ENCODE results near the gene KLHL22.

The KLHL22 gene

GRCh38 chr22:20446383-20446970, 49.1 kb downstream of the KLHL22 start:
- no peak for DNase-seq (ENCODE audit: low read depth, low spot score)

GRCh38 chr22:20444325-20444724, 51.3 kb downstream of the KLHL22 start:
- DNase-seq (ENCODE audit: low read depth, low spot score) = no peak

GRCh38 chr22:20442485-20443284, 52.9 kb downstream of the KLHL22 start:
- DNase-seq (ENCODE audit: low read depth, low spot score) = no peak

- no peak for DNase-seq (ENCODE audit: low read depth, low spot score)
Observed at GRCh38 chr22:20441631-20442484, 53.7 kb downstream of the KLHL22 start.

GRCh38 chr22:20440637-20441591, 54.7 kb downstream of the KLHL22 start:
- no peak for DNase-seq (ENCODE audit: low read depth, low spot score)

GRCh38 chr22:20439928-20440575, 55.5 kb downstream of the KLHL22 start:
- no peak for DNase-seq (ENCODE audit: low read depth, low spot score)

- DNase-seq (ENCODE audit: low read depth, low spot score) = no peak
Observed at GRCh38 chr22:20439556-20439927, 56.1 kb downstream of the KLHL22 start.

- DNase-seq (ENCODE audit: low read depth, low spot score) = no peak
Observed at GRCh38 chr22:20438678-20439492, 56.7 kb downstream of the KLHL22 start.

- no peak for DNase-seq (ENCODE audit: low read depth, low spot score)
Observed at GRCh38 chr22:20438427-20438677, 57.2 kb downstream of the KLHL22 start.

- DNase-seq (ENCODE audit: low read depth, low spot score) = no peak
Observed at GRCh38 chr22:20437613-20438426, 57.8 kb downstream of the KLHL22 start, which contains the start of gene SCARF2. TSS of gene SCARF2 (minus strand) at chr22:20437825. CDS start at chr22:20437754, 71 bp downstream.

- no peak for DNase-seq (ENCODE audit: low read depth, low spot score)
Observed at GRCh38 chr22:20436768-20437612, 58.6 kb downstream of the KLHL22 start.

GRCh38 chr22:20436307-20436767, 59.3 kb downstream of the KLHL22 start:
- no peak for DNase-seq (ENCODE audit: low read depth, low spot score)

GRCh38 chr22:20435436-20436306, 59.9 kb downstream of the KLHL22 start:
- no peak for DNase-seq (ENCODE audit: low read depth, low spot score)

- no peak for DNase-seq (ENCODE audit: low read depth, low spot score)
Observed at GRCh38 chr22:20434773-20435172, 60.8 kb downstream of the KLHL22 start.

GRCh38 chr22:20434264-20434751, 61.3 kb downstream of the KLHL22 start:
- DNase-seq (ENCODE audit: low read depth, low spot score) = no peak

- DNase-seq (ENCODE audit: low read depth, low spot score) = no peak
Observed at GRCh38 chr22:20433686-20434241, 61.8 kb downstream of the KLHL22 start.

GRCh38 chr22:20433191-20433590, 62.4 kb downstream of the KLHL22 start:
- DNase-seq (ENCODE audit: low read depth, low spot score) = no peak
